Activated CD4-positive, alpha-beta memory T cell treated with anti-CD3 and anti-CD28 coated beads for 36 hours (primary cell): Measurements from ENCODE around the gene AFG3L2. TPM values are rescaled to one million over a fixed set of nuclear protein-coding genes. Genes with fewer than 3 reads are reported as not detected.

Experiments
- CTCF ChIA-PET: fragments of 350-600 bp; sonication (Branson Sonifier 250); formaldehyde crosslinking; loops from one replicate; lab custom pipeline; 2021; ENCODE audit warnings: antibody characterized with exemption, inconsistent platforms; lab: Charles Lee
- POLR2A ChIA-PET: fragments of 350-600 bp; sonication (Branson Sonifier 250); formaldehyde crosslinking; loops from one replicate; lab custom pipeline; 2021; ENCODE audit warnings: antibody characterized with exemption; lab: Charles Lee
- DNase-seq: peaks from one replicate; pipeline ENCODE4 v3.0.0-alpha.2; 2020
- H3K27ac Mint-ChIP-seq: one replicate; pipeline ENCODE4 v1.8.0; 2021; ENCODE audit warnings: mixed read lengths
- H3K27me3 Mint-ChIP-seq: one replicate; pipeline ENCODE4 v1.8.0; 2021; ENCODE audit warnings: mixed read lengths
- H3K36me3 Mint-ChIP-seq: one replicate; pipeline ENCODE4 v1.8.0; 2021; ENCODE audit warnings: mixed read lengths
- H3K4me1 Mint-ChIP-seq: one replicate; pipeline ENCODE4 v1.8.0; 2021; ENCODE audit warnings: low read depth, mixed read lengths
- H3K4me3 Mint-ChIP-seq: one replicate; pipeline ENCODE4 v1.8.0; 2021; ENCODE audit warnings: mild to moderate bottlenecking, mixed read lengths
- H3K9me3 Mint-ChIP-seq: one replicate; pipeline ENCODE4 v1.8.0; 2021; ENCODE audit warnings: mixed read lengths
- intact Hi-C: fragments of 100-400 bp; cut with micrococcal nuclease; formaldehyde crosslinking; loops from one replicate; pipeline ENCODE4 v1.15.1; 2023
- total RNA-seq, 2 experiments: library from RNA; stranded (reverse); gene quantifications; one replicate each; pipeline ENCODE4 v1.2.3, GENCODE V29; 2021

AFG3L2 gene
- total RNA-seq, 2 experiments from 2014 or later = 45.2 to 48.8 TPM

GRCh38 chr18:12359515-12359927 lies 17.5 kb downstream of the AFG3L2 start:
- H3K27ac Mint-ChIP-seq = no peak overlapping the region
- no peaks in the 10 kb centered on the region for H3K27me3 Mint-ChIP-seq
- ChIA-PET POLR2A (no interaction called here), CTCF (interaction anchor here (1.4 kb wide), 1 partner anchor 34 kb away, joined by 3 read pairs; no protein-coding TSS in a partner anchor)
- DNase-seq = no peak
- no peak overlapping the region for H3K4me3 Mint-ChIP-seq
- H3K9me3 Mint-ChIP-seq = no peaks in the 10 kb centered on the region
- H3K4me1 Mint-ChIP-seq = peaks cover 3% of the 10 kb centered on the region
- intact Hi-C loops = no loop called here
- peaks cover 52% of the 10 kb centered on the region for H3K36me3 Mint-ChIP-seq

GRCh38 chr18:12352188-12352587 lies 24.8 kb downstream of the AFG3L2 start:
- ChIA-PET POLR2A (no interaction called here), CTCF (no interaction called here)
- H3K27ac Mint-ChIP-seq = no peak overlapping the region
- H3K4me3 Mint-ChIP-seq = no peak overlapping the region
- H3K27me3 Mint-ChIP-seq = no peaks in the 10 kb centered on the region
- peaks cover 49% of the 10 kb centered on the region for H3K36me3 Mint-ChIP-seq
- intact Hi-C loops = no loop called here
- H3K9me3 Mint-ChIP-seq = no peaks in the 10 kb centered on the region
- H3K4me1 Mint-ChIP-seq = no peaks in the 10 kb centered on the region
- no peak for DNase-seq

GRCh38 chr18:12347895-12348294 lies 29.1 kb downstream of the AFG3L2 start:
- H3K36me3 Mint-ChIP-seq = peaks cover 50% of the 10 kb centered on the region
- no peak for DNase-seq
- no peaks in the 10 kb centered on the region for H3K4me1 Mint-ChIP-seq
- ChIA-PET CTCF (interaction anchor here (0.8 to 2.2 kb wide), 2 partner anchors 15 to 20 kb away, joined by 4 to 13 read pairs; no protein-coding TSS in a partner anchor), POLR2A (interaction anchor here (1.6 kb wide), 1 partner anchor 20 kb away, joined by 4 read pairs; no protein-coding TSS in a partner anchor)
- H3K27ac Mint-ChIP-seq = no peak overlapping the region
- H3K9me3 Mint-ChIP-seq = no peaks in the 10 kb centered on the region
- H3K4me3 Mint-ChIP-seq = no peak overlapping the region
- no peaks in the 10 kb centered on the region for H3K27me3 Mint-ChIP-seq
- intact Hi-C loops = no loop called here

- Mint-ChIP-seq H3K36me3 (peaks cover 52% of the 10 kb centered on the region), H3K9me3 (no peaks in the 10 kb centered on the region), H3K4me1 (no peaks in the 10 kb centered on the region), H3K27ac (no peak overlapping the region), H3K4me3 (no peak overlapping the region), H3K27me3 (no peaks in the 10 kb centered on the region)
- ChIA-PET CTCF (interaction anchor here (2.2 kb wide), 1 partner anchor 18 kb away, joined by 13 read pairs; no protein-coding TSS in a partner anchor), POLR2A (no interaction called here)
- intact Hi-C loops = no loop called here
- DNase-seq = no peak
These were observed 30.8 kb downstream of the AFG3L2 start for GRCh38 chr18:12346240-12346565.

- H3K27me3 Mint-ChIP-seq = no peaks in the 10 kb centered on the region
- H3K4me1 Mint-ChIP-seq = no peaks in the 10 kb centered on the region
- POLR2A ChIA-PET = no interaction called here
- H3K36me3 Mint-ChIP-seq = peaks cover 49% of the 10 kb centered on the region
- H3K27ac Mint-ChIP-seq = no peak overlapping the region
- DNase-seq = no peak
- no peak overlapping the region for H3K4me3 Mint-ChIP-seq
- no peaks in the 10 kb centered on the region for H3K9me3 Mint-ChIP-seq
- intact Hi-C loops = no loop called here
- CTCF ChIA-PET = no interaction called here
These were observed 31.4 kb downstream of the AFG3L2 start for GRCh38 chr18:12345491-12346239.

GRCh38 chr18:12342661-12343060 lies 34.4 kb downstream of the AFG3L2 start:
- peaks cover 43% of the 10 kb centered on the region for H3K36me3 Mint-ChIP-seq
- CTCF ChIA-PET = no interaction called here
- POLR2A ChIA-PET = no interaction called here
- intact Hi-C loops = no loop called here
- H3K4me3 Mint-ChIP-seq = no peak overlapping the region
- H3K9me3 Mint-ChIP-seq = no peaks in the 10 kb centered on the region
- H3K27me3 Mint-ChIP-seq = no peaks in the 10 kb centered on the region
- H3K4me1 Mint-ChIP-seq = no peaks in the 10 kb centered on the region
- DNase-seq = no peak
- no peak overlapping the region for H3K27ac Mint-ChIP-seq

GRCh38 chr18:12340945-12341660 lies 35.9 kb downstream of the AFG3L2 start:
- Mint-ChIP-seq H3K36me3 (peaks cover 43% of the 10 kb centered on the region), H3K4me3 (no peak overlapping the region), H3K27me3 (no peaks in the 10 kb centered on the region), H3K4me1 (no peaks in the 10 kb centered on the region), H3K9me3 (no peaks in the 10 kb centered on the region), H3K27ac (no peak overlapping the region)
- POLR2A ChIA-PET = no interaction called here
- CTCF ChIA-PET = no interaction called here
- intact Hi-C loops = no loop called here
- no peak for DNase-seq

GRCh38 chr18:12338382-12338781 lies 38.6 kb downstream of the AFG3L2 start:
- Mint-ChIP-seq H3K27me3 (no peaks in the 10 kb centered on the region), H3K27ac (no peak overlapping the region), H3K4me1 (no peaks in the 10 kb centered on the region), H3K36me3 (peaks cover 42% of the 10 kb centered on the region), H3K4me3 (no peak overlapping the region), H3K9me3 (no peaks in the 10 kb centered on the region)
- DNase-seq = no peak
- ChIA-PET CTCF (interaction anchor here (2.7 kb wide), 1 partner anchor 10 kb away, joined by 19 read pairs; no protein-coding TSS in a partner anchor), POLR2A (no interaction called here)
- intact Hi-C loops = no loop called here

- peaks cover 32% of the 10 kb centered on the region for H3K36me3 Mint-ChIP-seq
- no peaks in the 10 kb centered on the region for H3K27me3 Mint-ChIP-seq
- H3K4me3 Mint-ChIP-seq = no peak overlapping the region
- DNase-seq = no peak
- H3K27ac Mint-ChIP-seq = no peak overlapping the region
- H3K4me1 Mint-ChIP-seq = no peaks in the 10 kb centered on the region
- ChIA-PET CTCF (no interaction called here), POLR2A (no interaction called here)
- intact Hi-C loops = no loop called here
- H3K9me3 Mint-ChIP-seq = no peaks in the 10 kb centered on the region
These were observed 40.1 kb downstream of the AFG3L2 start for GRCh38 chr18:12336887-12337286.

- no peaks in the 10 kb centered on the region for H3K27me3 Mint-ChIP-seq
- no peak for DNase-seq
- peaks cover 32% of the 10 kb centered on the region for H3K36me3 Mint-ChIP-seq
- CTCF ChIA-PET = interaction anchor here (0.9 kb wide), 1 partner anchor 8 kb away, joined by 5 read pairs; no protein-coding TSS in a partner anchor
- no peaks in the 10 kb centered on the region for H3K4me1 Mint-ChIP-seq
- POLR2A ChIA-PET = no interaction called here
- intact Hi-C loops = no loop called here
- no peaks in the 10 kb centered on the region for H3K9me3 Mint-ChIP-seq
- H3K27ac Mint-ChIP-seq = no peak overlapping the region
- no peak overlapping the region for H3K4me3 Mint-ChIP-seq
These were observed 40.8 kb downstream of the AFG3L2 start for GRCh38 chr18:12336171-12336613.

GRCh38 chr18:12335503-12335902 lies 41.5 kb downstream of the AFG3L2 start:
- intact Hi-C loops = no loop called here
- DNase-seq = no peak
- no peak overlapping the region for H3K4me3 Mint-ChIP-seq
- no peak overlapping the region for H3K27ac Mint-ChIP-seq
- peaks cover 32% of the 10 kb centered on the region for H3K36me3 Mint-ChIP-seq
- H3K4me1 Mint-ChIP-seq = no peaks in the 10 kb centered on the region
- no peaks in the 10 kb centered on the region for H3K27me3 Mint-ChIP-seq
- ChIA-PET POLR2A (no interaction called here), CTCF (no interaction called here)
- no peaks in the 10 kb centered on the region for H3K9me3 Mint-ChIP-seq

- no peak for DNase-seq
- CTCF ChIA-PET = interaction anchor here (0.7 kb wide), 1 partner anchor 385 kb away, joined by 3 read pairs; no protein-coding TSS in a partner anchor
- Mint-ChIP-seq H3K27ac (no peak overlapping the region), H3K36me3 (peaks cover 29% of the 10 kb centered on the region), H3K4me3 (no peak overlapping the region), H3K4me1 (no peaks in the 10 kb centered on the region), H3K9me3 (no peaks in the 10 kb centered on the region), H3K27me3 (no peaks in the 10 kb centered on the region)
- POLR2A ChIA-PET = no interaction called here
- intact Hi-C loops = no loop called here
These were observed 42.2 kb downstream of the AFG3L2 start for GRCh38 chr18:12334863-12335262.
